HG02623 (cell line): ENCODE data around the gene HTR7.

ENCODE experiments used
- ATAC-seq: cut with Tn5 transposase; IDR thresholded peaks from one replicate; pipeline ENCODE4 v1.9.1; 2021; ENCODE audit warnings: moderate library complexity; ENCODE audit not compliant: unreplicated experiment

HTR7 gene

GRCh38 chr10:90743291-90743690, 114.5 kb downstream of the HTR7 start:
- ATAC-seq = no peak

- no peak for ATAC-seq
These were observed 115.8 kb downstream of the HTR7 start for GRCh38 chr10:90741926-90742565.

- no peak for ATAC-seq
These were observed 117.6 kb downstream of the HTR7 start for GRCh38 chr10:90740265-90740664.

GRCh38 chr10:90738885-90739284, 119.0 kb downstream of the HTR7 start:
- ATAC-seq = no peak

GRCh38 chr10:90734415-90734814, 123.4 kb downstream of the HTR7 start:
- ATAC-seq = no peak

GRCh38 chr10:90732581-90732980, 125.3 kb downstream of the HTR7 start:
- no peak for ATAC-seq

GRCh38 chr10:90723416-90724068, 134.3 kb downstream of the HTR7 start:
- ATAC-seq = no peak

- no peak for ATAC-seq
These were observed 135.0 kb downstream of the HTR7 start for GRCh38 chr10:90722832-90723231.

- no peak for ATAC-seq
These were observed 139.7 kb downstream of the HTR7 start for GRCh38 chr10:90718182-90718581.

- ATAC-seq = no peak
These were observed 145.3 kb downstream of the HTR7 start for GRCh38 chr10:90712529-90712928.

GRCh38 chr10:90709727-90710126, 148.1 kb downstream of the HTR7 start:
- ATAC-seq = no peak

- no peak for ATAC-seq
These were observed 150.2 kb downstream of the HTR7 start for GRCh38 chr10:90707657-90708056.

GRCh38 chr10:90701428-90701827, 156.4 kb downstream of the HTR7 start:
- no peak for ATAC-seq

- ATAC-seq = no peak
These were observed 161.7 kb downstream of the HTR7 start for GRCh38 chr10:90695915-90696676.
